Trophoblast cell (in vitro differentiated cells and primary cell): ENCODE measurements around the gene MKNK1.

Experiments
- DNase-seq, 2 donors: peaks; one replicate each; pipeline ENCODE4 v3.0.0-alpha.2; 2016
- H2AFZ ChIP-seq: 2 replicates; pipeline ENCODE4 v1.6.1; 2013; ENCODE audit warnings: low read length, moderate library complexity, mild to moderate bottlenecking; ENCODE audit not compliant: insufficient read depth, poor library complexity
- H2AK5ac ChIP-seq: 2 replicates; pipeline ENCODE4 v1.6.1; 2013; ENCODE audit warnings: mild to moderate bottlenecking, low read length
- H2BK120ac ChIP-seq: 2 replicates; pipeline ENCODE4 v1.6.1; 2013; ENCODE audit warnings: low read length, mild to moderate bottlenecking, moderate library complexity; ENCODE audit not compliant: insufficient read depth, poor library complexity
- H2BK12ac ChIP-seq: 2 replicates; pipeline ENCODE4 v1.6.1; 2013; ENCODE audit warnings: mild to moderate bottlenecking, low read length, moderate library complexity
- H2BK5ac ChIP-seq: 2 replicates; pipeline ENCODE4 v1.6.1; 2013; ENCODE audit warnings: low read length, low read depth, moderate library complexity, mild to moderate bottlenecking; ENCODE audit not compliant: poor library complexity
- H3K14ac ChIP-seq: 2 replicates; pipeline ENCODE4 v1.6.1; 2013; ENCODE audit warnings: mild to moderate bottlenecking, low read length
- H3K18ac ChIP-seq: 2 replicates; pipeline ENCODE4 v1.6.1; 2013; ENCODE audit warnings: mild to moderate bottlenecking, low read length
- H3K23ac ChIP-seq: 2 replicates; pipeline ENCODE4 v1.6.1; 2013; ENCODE audit warnings: low read length
- H3K27ac ChIP-seq: 2 replicates; pipeline ENCODE4 v1.5.1; 2013; ENCODE audit warnings: low read depth, mild to moderate bottlenecking, inconsistent platforms, low read length, moderate library complexity
- H3K27me3 ChIP-seq: 2 replicates; pipeline ENCODE4 v1.6.1; 2013; ENCODE audit warnings: inconsistent platforms, mild to moderate bottlenecking, low read length, moderate library complexity; ENCODE audit not compliant: insufficient read depth
- H3K36me3 ChIP-seq, 2 experiments: 1 replicate in 1 of 2; 2 replicates in 1 of 2; pipeline ENCODE4 v1.6.1; 2013; ENCODE audit warnings: low read length in 2 of 2, mild to moderate bottlenecking in 2 of 2, moderate library complexity in 1 of 2; ENCODE audit not compliant: insufficient read depth in 2 of 2, control insufficient read depth in 1 of 2
- H3K4ac ChIP-seq: 2 replicates; pipeline ENCODE4 v1.6.1; 2013; ENCODE audit warnings: low read depth, mild to moderate bottlenecking, low read length, moderate library complexity
- H3K4me1 ChIP-seq, 2 experiments: 1 replicate in 1 of 2; 2 replicates in 1 of 2; pipeline ENCODE4 v1.6.1; 2013; ENCODE audit warnings: low read length in 2 of 2, mild to moderate bottlenecking in 2 of 2, moderate library complexity in 1 of 2; ENCODE audit not compliant: insufficient read depth in 2 of 2, control insufficient read depth in 1 of 2
- H3K4me2 ChIP-seq: 2 replicates; pipeline ENCODE4 v1.6.1; 2013; ENCODE audit warnings: inconsistent platforms, mild to moderate bottlenecking, low read length, moderate library complexity
- H3K4me3 ChIP-seq: 2 replicates; pipeline ENCODE4 v1.5.1; 2013; ENCODE audit warnings: mild to moderate bottlenecking, low read depth, low read length, inconsistent platforms
- H3K79me1 ChIP-seq: one replicate; pipeline ENCODE4 v1.6.1; 2013; ENCODE audit warnings: low read length
- H3K79me2 ChIP-seq: 2 replicates; pipeline ENCODE4 v1.6.1; 2013; ENCODE audit warnings: low read length, mild to moderate bottlenecking; ENCODE audit not compliant: control insufficient read depth, insufficient read depth, poor library complexity
- H3K9ac ChIP-seq: 2 replicates; pipeline ENCODE4 v1.6.1; 2013; ENCODE audit warnings: mild to moderate bottlenecking, low read length
- H3K9me3 ChIP-seq: 2 replicates; pipeline ENCODE4 v1.6.1; 2013; ENCODE audit warnings: low read depth, mild to moderate bottlenecking, control low read depth, inconsistent platforms, low read length; ENCODE audit not compliant: insufficient read depth
- H4K12ac ChIP-seq: 2 replicates; pipeline ENCODE4 v1.6.1; 2013; ENCODE audit warnings: low read depth, mild to moderate bottlenecking, low read length, moderate library complexity
- H4K8ac ChIP-seq: 2 replicates; pipeline ENCODE4 v1.6.1; 2013; ENCODE audit warnings: low read depth, mild to moderate bottlenecking, low read length, moderate library complexity
- H4K91ac ChIP-seq: one replicate; pipeline ENCODE4 v1.6.1; 2013; ENCODE audit warnings: low read depth, mild to moderate bottlenecking, low read length, moderate library complexity
- WGBS: extraction: QIAGEN DNeasy Blood & Tissue Kit; methylation state at CpG from one replicate; pipeline ENCODE4 v1.1.7; 2013; ENCODE audit warnings: missing lambda C conversion rate; ENCODE audit not compliant: insufficient read length, insufficient coverage; ENCODE audit errors: extremely low coverage; 5-methylcytosine and 5-hydroxymethylcytosine counted together

Gene MKNK1

DNA sequence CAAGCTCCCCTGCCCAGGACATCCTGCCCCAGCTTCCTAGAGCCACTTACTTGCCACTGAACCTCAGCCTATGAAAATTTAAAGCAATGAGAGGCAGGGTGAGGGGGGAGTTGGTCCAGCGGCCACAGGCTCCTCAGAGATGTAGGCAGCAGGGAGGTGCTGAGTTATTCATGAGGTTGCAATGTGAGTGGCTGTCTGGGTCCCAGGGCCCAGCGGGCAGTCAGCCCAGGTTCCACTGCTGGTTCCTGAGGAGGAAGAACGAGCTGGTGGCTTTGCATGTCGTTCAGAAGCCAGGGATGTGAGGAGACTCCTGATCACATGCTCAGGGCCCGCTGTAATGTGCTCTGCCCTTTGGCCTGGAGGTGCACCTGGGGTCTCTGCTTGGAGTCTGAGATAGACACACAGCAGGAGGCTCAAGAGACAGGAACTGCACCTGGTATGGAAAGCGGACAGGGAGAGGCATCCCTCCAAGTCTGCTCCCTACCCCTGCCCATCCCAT, 52.4 kb downstream of the MKNK1 start, which contains the start of gene KNCN:
Gene KNCN, minus strand, starts transcription at position 51 of the 499 bp plus-strand sequence. CDS start 432 bp downstream, outside the sequence.
- Histone ChIP-seq H3K79me2 (no peaks in the 10 kb centered on the region), H3K36me3 (no peaks in the 10 kb centered on the region), H3K9ac (no peak within 1 kb of the TSS), H2BK12ac (no peak within 1 kb of the TSS), H3K4me3 (no peak within 1 kb of the TSS), H2BK120ac (no peak within 1 kb of the TSS), H4K8ac (no peak within 1 kb of the TSS), H3K4me2 (no peak within 1 kb of the TSS), H3K9me3 (peaks cover 2% of the 10 kb centered on the region), H3K27ac (no peak within 1 kb of the TSS), H2AFZ (no peak within 1 kb of the TSS), H3K23ac (no peak within 1 kb of the TSS), H2BK5ac (no peak within 1 kb of the TSS), H3K79me1 (no peaks in the 10 kb centered on the region), H4K12ac (no peak within 1 kb of the TSS), H4K91ac (no peak within 1 kb of the TSS), H3K27me3 (no peaks in the 10 kb centered on the region), H3K4ac (no peak within 1 kb of the TSS), H2AK5ac (no peak within 1 kb of the TSS), H3K4me1 (no peaks in the 10 kb centered on the region), H3K14ac (no peak within 1 kb of the TSS), H3K18ac (no peak within 1 kb of the TSS)
- WGBS: no CpG with 5 or more reads among the region's 6 CpGs
- no peak for DNase-seq

DNA sequence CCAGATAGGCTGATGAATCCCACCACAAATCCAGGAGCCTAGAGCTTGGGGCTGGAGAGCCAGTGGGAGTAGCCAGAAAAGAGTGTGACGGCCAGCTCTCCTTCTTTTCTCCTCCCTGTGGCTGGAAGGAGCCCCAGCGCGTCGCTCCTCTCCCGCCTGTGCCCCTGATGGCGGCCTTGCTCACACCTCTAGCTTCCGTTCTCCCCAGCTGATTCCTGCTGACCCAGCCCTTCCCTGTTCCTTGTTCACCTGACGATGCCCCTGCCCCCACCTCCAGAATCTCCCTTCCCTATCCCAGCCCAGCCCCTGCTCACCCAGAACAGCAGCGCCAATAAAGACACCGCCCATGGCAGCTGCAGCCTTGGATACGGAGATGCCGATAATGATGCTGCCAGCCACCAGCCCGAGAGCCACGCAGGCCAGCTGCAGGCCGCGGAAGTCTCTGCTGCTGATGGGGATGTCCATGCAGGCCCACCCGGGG, 53.3 kb downstream of the MKNK1 start:
- Histone ChIP-seq H3K18ac (no peak overlapping the region), H2BK5ac (no peak overlapping the region), H3K79me1 (no peaks in the 10 kb centered on the region), H4K12ac (no peak overlapping the region), H3K9me3 (peaks cover 2% of the 10 kb centered on the region), H3K4ac (no peak overlapping the region), H3K14ac (no peak overlapping the region), H2BK120ac (no peak overlapping the region), H3K36me3 (no peaks in the 10 kb centered on the region), H3K9ac (no peak overlapping the region), H3K27me3 (peaks cover 6% of the 10 kb centered on the region), H3K27ac (no peak overlapping the region), H2BK12ac (no peak overlapping the region), H3K4me1 (no peaks in the 10 kb centered on the region), H4K8ac (no peak overlapping the region), H3K23ac (no peak overlapping the region), H4K91ac (no peak overlapping the region), H2AFZ (no peak overlapping the region), H2AK5ac (no peak overlapping the region), H3K4me2 (no peak overlapping the region), H3K79me2 (no peaks in the 10 kb centered on the region), H3K4me3 (no peak overlapping the region)
- no peak for DNase-seq
- whole genome bisulfite sequencing: no CpG with 5 or more reads among the region's 17 CpGs

DNA sequence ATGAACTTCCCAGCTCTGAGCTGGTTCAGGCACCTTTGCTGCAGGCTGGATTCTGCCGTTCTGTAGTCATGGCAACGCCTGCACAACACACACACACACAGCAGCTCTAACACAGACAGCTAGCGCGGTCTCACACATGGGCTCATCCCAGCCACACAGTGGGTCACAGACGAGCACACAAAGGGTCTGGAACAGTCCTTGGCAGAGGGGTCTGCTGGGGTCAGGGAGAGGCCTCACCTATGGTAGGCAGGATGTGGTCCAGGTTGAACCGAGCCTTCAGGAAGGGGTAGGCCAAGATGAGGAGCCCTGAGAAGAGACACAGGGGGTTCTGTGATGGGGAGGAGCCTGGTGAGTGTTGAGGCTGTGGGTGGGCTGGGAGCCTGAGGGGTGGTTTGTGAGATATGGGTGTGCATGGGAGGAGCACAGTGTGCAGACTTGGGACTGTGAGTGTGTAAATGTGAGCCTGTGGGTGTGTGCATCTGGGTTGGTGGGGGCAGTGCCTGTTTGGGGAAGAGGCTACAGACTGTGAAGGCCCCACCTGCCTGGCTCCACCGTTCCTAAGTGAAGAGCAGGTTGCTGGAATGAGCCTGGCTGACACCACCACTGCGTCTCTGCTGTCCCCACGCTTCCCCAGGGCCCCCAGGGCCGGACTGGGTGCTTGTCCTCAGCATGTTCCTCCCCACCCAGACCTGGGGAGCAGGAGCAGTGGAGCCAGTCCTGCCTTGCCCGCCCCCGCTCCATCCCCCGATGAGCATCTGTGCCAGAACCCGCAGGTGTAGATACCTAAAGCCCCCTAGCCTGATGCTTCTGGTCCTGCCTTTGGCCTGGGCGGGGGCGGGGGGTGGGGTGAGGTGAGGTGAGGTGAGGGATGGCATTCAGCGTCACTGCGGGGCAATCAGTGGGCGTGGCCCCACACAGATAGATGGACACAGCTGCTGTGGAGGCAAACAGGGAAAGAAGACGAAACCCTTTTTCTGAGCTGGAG, 54.1 kb downstream of the MKNK1 start:
- Histone ChIP-seq H3K79me2 (no peaks in the 10 kb centered on the region), H3K4me2 (no peak overlapping the region), H3K27me3 (peaks cover 14% of the 10 kb centered on the region), H4K12ac (no peak overlapping the region), H2BK5ac (no peak overlapping the region), H3K9ac (no peak overlapping the region), H3K79me1 (no peaks in the 10 kb centered on the region), H3K14ac (no peak overlapping the region), H2AK5ac (no peak overlapping the region), H3K4ac (no peak overlapping the region), H2AFZ (no peak overlapping the region), H3K36me3 (no peaks in the 10 kb centered on the region), H3K18ac (no peak overlapping the region), H3K4me1 (no peaks in the 10 kb centered on the region), H3K9me3 (peaks cover 4% of the 10 kb centered on the region), H4K91ac (no peak overlapping the region), H3K23ac (no peak overlapping the region), H3K27ac (no peak overlapping the region), H2BK120ac (no peak overlapping the region), H3K4me3 (no peak overlapping the region), H4K8ac (no peak overlapping the region), H2BK12ac (no peak overlapping the region)
- no CpG with 5 or more reads among the region's 20 CpGs for WGBS
- DNase-seq: peak; percentile 34 to 76

DNA sequence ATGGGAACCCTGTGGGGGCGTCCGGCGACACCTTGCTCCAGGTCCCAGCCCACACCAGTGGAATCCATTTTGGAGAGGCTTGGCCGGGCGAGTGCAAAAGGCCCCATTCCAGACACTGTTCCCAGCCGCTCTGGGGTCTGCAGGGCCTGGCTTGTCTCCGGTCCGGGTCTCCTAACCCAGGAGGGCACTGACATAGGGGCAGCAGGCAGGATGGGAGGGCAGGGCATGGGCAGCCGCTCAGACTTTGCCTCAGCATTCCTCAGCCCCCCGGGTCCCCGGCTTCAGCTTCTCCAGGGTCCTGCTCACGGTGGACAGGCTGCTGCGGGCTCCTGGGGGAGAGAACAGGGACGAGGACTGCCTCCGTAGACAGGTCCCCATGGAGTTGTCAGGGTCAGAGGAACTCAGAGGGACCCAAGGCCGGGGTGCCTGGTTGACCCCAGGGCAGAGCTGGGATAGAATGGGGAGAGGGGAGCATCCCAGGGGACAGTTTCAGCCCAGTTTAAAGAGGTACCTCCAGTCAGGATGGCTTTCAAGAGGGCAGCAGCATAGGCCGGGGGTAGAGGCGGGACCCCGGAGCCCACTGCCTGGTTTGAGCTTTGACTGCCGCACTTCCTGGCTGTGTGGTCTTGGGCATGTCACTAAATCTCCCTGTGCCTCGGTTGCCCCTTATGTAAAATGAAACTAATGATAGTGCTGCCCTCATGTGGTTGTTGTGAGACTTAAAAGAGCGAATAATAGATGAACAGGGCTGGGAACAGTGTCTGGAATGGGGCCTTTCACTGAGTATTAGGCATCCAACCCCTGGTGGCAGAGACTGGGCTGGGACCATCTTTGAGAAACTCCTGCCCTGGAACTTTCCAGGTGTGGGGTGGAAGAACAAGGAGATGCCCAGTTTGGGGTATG, 56.3 kb downstream of the MKNK1 start:
- H4K91ac ChIP-seq: no peak overlapping the region
- no peaks in the 10 kb centered on the region for H3K79me2 ChIP-seq
- no peak overlapping the region for H2BK120ac ChIP-seq
- no peak overlapping the region for H3K18ac ChIP-seq
- no peak overlapping the region for H2AK5ac ChIP-seq
- peaks cover 9% of the 10 kb centered on the region for H3K9me3 ChIP-seq
- H2BK5ac ChIP-seq: no peak overlapping the region
- no peaks in the 10 kb centered on the region for H3K36me3 ChIP-seq
- H3K23ac ChIP-seq: no peak overlapping the region
- H3K4me3 ChIP-seq: no peak overlapping the region
- H2AFZ ChIP-seq: no peak overlapping the region
- no peak overlapping the region for H2BK12ac ChIP-seq
- peaks cover 36% of the 10 kb centered on the region for H3K27me3 ChIP-seq
- DNase-seq: peak in 1 of 2 donors; percentile 73
- WGBS: no CpG with 5 or more reads among the region's 22 CpGs
- no peak overlapping the region for H3K4ac ChIP-seq
- H3K27ac ChIP-seq: no peak overlapping the region
- H3K14ac ChIP-seq: no peak overlapping the region
- H3K9ac ChIP-seq: no peak overlapping the region
- H4K12ac ChIP-seq: no peak overlapping the region
- no peak overlapping the region for H3K4me2 ChIP-seq
- no peaks in the 10 kb centered on the region for H3K79me1 ChIP-seq
- H3K4me1 ChIP-seq: no peaks in the 10 kb centered on the region
- no peak overlapping the region for H4K8ac ChIP-seq
